ENCODE measurements around the gene KBTBD4.

KBTBD4 gene

DNA sequence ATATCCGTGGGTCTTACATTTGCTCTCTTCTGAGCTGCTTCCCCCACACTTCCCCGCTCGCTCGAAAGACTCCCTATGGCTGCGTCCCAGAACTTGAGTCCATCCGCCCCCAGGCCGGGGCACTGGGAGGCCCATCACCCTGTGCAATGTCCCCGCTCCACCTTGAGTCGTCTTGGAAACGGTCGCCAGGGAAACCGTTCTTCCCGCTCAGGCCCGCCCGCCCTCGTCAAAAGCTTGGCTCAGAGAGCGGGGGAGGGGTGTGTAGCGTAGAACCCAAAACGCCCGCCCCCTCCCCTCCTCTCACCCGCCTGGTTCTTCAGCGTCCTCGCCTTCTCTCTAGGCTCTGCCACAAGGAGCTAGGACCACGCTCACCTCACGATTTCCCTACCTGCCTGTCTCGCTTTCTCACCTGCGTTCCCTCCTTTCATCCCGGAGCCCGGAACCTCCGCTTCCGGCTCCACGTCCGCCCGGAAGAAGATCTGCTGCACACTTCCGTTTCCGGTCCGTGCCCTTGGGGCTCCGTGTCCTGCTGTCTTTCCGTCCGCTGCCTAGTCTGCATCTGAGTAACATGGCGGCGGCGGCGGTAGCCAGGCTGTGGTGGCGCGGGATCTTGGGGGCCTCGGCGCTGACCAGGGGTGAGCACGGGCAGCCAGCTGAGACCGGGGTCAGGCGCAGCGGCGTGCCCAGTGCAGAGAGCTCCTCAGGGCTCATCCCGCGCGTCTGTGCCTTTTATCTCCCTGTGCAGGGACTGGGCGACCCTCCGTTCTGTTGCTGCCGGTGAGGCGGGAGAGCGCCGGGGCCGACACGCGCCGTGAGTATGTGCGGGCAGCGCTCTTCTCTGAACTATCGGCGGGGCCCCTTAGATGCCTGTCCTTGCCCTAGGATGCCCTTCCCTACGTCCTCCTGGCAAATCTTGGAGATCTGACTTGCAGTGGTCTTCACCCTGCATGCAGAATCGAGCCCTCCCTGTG, at the start of gene KBTBD4, which contains the start of gene NDUFS3:
Gene KBTBD4 (minus strand): TSS at position 447 of the 971 bp plus-strand sequence. CDS start 19 bp downstream, at position 428.
Gene NDUFS3 (plus strand): TSS at position 551 of the 971 bp plus-strand sequence. CDS start 18 bp downstream, at position 569.
- peak within 1 kb of the TSS; percentile 66 for H3K4me3 ChIP-seq (ENCODE audit: low read length)
- peaks cover 23% of the 10 kb centered on the region for H3K4me1 ChIP-seq (ENCODE audit: insufficient read depth, low read length)
- no peaks in the 10 kb centered on the region for H3K9me3 ChIP-seq (ENCODE audit: low read length)
- H3K27me3 ChIP-seq (ENCODE audit: insufficient read depth, low read length): no peaks in the 10 kb centered on the region
- peak within 1 kb of the TSS; percentile 47 for H2AFZ ChIP-seq (ENCODE audit: low read depth, low read length)
- peaks cover 47% of the 10 kb centered on the region for H3K36me3 ChIP-seq (ENCODE audit: insufficient read depth, low read length)

DNA sequence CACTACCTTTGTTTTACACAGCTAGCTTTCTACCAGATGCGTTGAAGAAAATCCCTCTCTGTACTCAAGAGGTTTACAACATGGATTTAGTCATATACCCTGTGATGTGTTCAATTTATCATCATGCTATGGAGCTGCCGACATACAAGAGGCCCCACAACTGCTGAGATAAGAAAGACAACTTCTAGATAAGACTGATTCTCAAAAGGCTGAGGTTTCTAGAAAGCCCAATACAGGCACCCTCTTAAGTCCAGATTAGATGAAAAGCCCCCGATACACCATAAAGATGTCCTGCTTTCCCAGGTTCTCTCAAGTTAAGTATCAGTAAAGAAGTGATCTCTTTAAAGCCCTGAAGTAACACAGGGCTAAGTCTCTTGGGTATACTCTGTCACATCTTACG, 49.3 kb upstream of the KBTBD4 start:
- Histone ChIP-seq H3K4me3 (ENCODE audit: low read length) (no peak overlapping the region), H3K9me3 (ENCODE audit: low read length) (no peaks in the 10 kb centered on the region), H2AFZ (ENCODE audit: low read depth, low read length) (no peak overlapping the region), H3K27me3 (ENCODE audit: insufficient read depth, low read length) (no peaks in the 10 kb centered on the region), H3K4me1 (ENCODE audit: insufficient read depth, low read length) (no peaks in the 10 kb centered on the region), H3K36me3 (ENCODE audit: insufficient read depth, low read length) (peaks cover 73% of the 10 kb centered on the region)

DNA sequence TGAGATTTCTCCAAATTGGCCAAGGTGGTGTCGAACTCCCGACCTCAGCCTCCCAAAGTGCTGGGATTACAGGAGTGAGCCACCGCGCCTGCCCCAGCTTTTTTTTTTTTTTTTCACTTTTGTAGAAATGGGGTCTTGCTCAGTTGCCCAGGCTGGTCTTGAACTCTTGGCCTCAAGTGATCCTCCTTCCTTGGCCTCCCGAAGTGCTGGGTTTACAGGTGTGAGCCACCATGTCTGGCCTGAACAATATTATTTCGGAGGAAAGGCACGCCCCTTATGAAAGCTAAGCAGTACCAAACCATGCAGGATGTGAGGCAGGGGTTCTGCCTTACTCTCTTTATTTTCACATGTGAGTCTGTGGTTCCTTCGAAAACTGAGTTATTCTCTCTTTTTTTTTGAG, 47.5 kb upstream of the KBTBD4 start:
- H3K9me3 ChIP-seq (ENCODE audit: low read length): no peaks in the 10 kb centered on the region
- no peaks in the 10 kb centered on the region for H3K27me3 ChIP-seq (ENCODE audit: insufficient read depth, low read length)
- no peaks in the 10 kb centered on the region for H3K4me1 ChIP-seq (ENCODE audit: insufficient read depth, low read length)
- no peak overlapping the region for H2AFZ ChIP-seq (ENCODE audit: low read depth, low read length)
- peaks cover 80% of the 10 kb centered on the region for H3K36me3 ChIP-seq (ENCODE audit: insufficient read depth, low read length)
- no peak overlapping the region for H3K4me3 ChIP-seq (ENCODE audit: low read length)

DNA sequence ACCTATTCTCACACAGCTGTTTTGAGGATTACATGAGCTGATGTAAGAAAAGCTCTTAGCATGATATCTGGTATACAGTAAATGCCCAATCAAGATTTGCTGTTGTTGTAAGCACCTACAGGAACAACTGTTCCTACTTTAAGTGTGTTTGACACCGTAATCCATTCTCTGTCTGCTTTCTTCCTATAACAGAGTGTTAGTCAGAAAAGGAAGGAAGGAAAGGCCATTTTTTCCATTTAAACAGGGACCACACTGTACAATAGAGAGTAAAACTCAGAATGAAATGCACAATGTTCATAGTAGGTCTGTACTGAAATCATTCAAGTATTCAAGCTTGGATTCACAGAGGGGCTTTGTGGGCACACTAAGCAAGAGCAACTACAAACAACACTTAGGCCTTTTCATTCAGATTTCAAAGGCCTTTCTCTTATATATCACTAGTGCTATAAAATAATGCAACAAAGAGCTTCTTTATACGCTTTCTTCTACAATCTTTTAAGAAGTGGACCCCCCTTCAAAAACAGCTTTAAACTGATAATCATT, 42.1 kb upstream of the KBTBD4 start:
- Histone ChIP-seq H3K36me3 (ENCODE audit: insufficient read depth, low read length) (peaks cover 57% of the 10 kb centered on the region), H3K4me3 (ENCODE audit: low read length) (no peak overlapping the region), H3K27me3 (ENCODE audit: insufficient read depth, low read length) (no peaks in the 10 kb centered on the region), H3K4me1 (ENCODE audit: insufficient read depth, low read length) (no peaks in the 10 kb centered on the region), H3K9me3 (ENCODE audit: low read length) (no peaks in the 10 kb centered on the region), H2AFZ (ENCODE audit: low read depth, low read length) (no peak overlapping the region)

GRCh38 chr11:47617417-47617809, 38.6 kb upstream of the KBTBD4 start:
- Histone ChIP-seq H3K36me3 (ENCODE audit: insufficient read depth, low read length) (peaks cover 35% of the 10 kb centered on the region), H3K4me1 (ENCODE audit: insufficient read depth, low read length) (no peaks in the 10 kb centered on the region), H3K27me3 (ENCODE audit: insufficient read depth, low read length) (no peaks in the 10 kb centered on the region), H3K9me3 (ENCODE audit: low read length) (no peaks in the 10 kb centered on the region), H3K4me3 (ENCODE audit: low read length) (no peak overlapping the region), H2AFZ (ENCODE audit: low read depth, low read length) (no peak overlapping the region)

GRCh38 chr11:47616726-47617416, 38.1 kb upstream of the KBTBD4 start:
- Histone ChIP-seq H3K27me3 (ENCODE audit: insufficient read depth, low read length) (no peaks in the 10 kb centered on the region), H3K9me3 (ENCODE audit: low read length) (no peaks in the 10 kb centered on the region), H3K4me1 (ENCODE audit: insufficient read depth, low read length) (no peaks in the 10 kb centered on the region), H3K36me3 (ENCODE audit: insufficient read depth, low read length) (peaks cover 30% of the 10 kb centered on the region), H3K4me3 (ENCODE audit: low read length) (no peak overlapping the region), H2AFZ (ENCODE audit: low read depth, low read length) (no peak overlapping the region)

- H3K4me1 ChIP-seq (ENCODE audit: insufficient read depth, low read length): no peaks in the 10 kb centered on the region
- no peak overlapping the region for H3K4me3 ChIP-seq (ENCODE audit: low read length)
- no peaks in the 10 kb centered on the region for H3K27me3 ChIP-seq (ENCODE audit: insufficient read depth, low read length)
- H2AFZ ChIP-seq (ENCODE audit: low read depth, low read length): no peak overlapping the region
- H3K9me3 ChIP-seq (ENCODE audit: low read length): no peaks in the 10 kb centered on the region
- peaks cover 21% of the 10 kb centered on the region for H3K36me3 ChIP-seq (ENCODE audit: insufficient read depth, low read length)
Measured at GRCh38 chr11:47615249-47615648, 36.5 kb upstream of the KBTBD4 start.

DNA sequence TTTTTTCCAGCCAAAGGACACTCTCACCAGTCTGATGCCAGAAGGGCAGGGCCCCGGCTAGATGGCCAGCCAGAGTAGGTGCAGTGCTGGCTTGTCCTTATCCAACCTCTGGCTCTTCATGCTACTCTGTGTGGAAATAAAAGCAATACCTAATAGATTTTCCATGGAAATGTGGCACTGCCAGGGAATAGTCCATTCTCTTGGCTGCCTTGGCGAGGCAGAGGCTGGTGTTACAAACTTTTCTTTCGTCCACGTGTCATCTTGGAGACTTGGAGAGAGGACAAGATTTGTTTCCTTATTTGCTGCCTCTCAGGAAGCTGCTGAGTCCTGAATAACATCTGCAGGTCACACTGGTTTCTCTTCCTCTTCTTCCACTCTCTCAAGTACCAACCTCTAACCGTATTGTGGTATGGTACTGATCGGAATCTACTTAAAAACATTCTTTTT, 32.6 kb upstream of the KBTBD4 start:
- Histone ChIP-seq H3K4me1 (ENCODE audit: insufficient read depth, low read length) (no peaks in the 10 kb centered on the region), H2AFZ (ENCODE audit: low read depth, low read length) (no peak overlapping the region), H3K36me3 (ENCODE audit: insufficient read depth, low read length) (peaks cover 9% of the 10 kb centered on the region), H3K9me3 (ENCODE audit: low read length) (no peaks in the 10 kb centered on the region), H3K4me3 (ENCODE audit: low read length) (no peak overlapping the region), H3K27me3 (ENCODE audit: insufficient read depth, low read length) (no peaks in the 10 kb centered on the region)

GRCh38 chr11:47609675-47610074, 30.9 kb upstream of the KBTBD4 start:
- peaks cover 5% of the 10 kb centered on the region for H3K36me3 ChIP-seq (ENCODE audit: insufficient read depth, low read length)
- no peaks in the 10 kb centered on the region for H3K4me1 ChIP-seq (ENCODE audit: insufficient read depth, low read length)
- no peaks in the 10 kb centered on the region for H3K9me3 ChIP-seq (ENCODE audit: low read length)
- H2AFZ ChIP-seq (ENCODE audit: low read depth, low read length): no peak overlapping the region
- no peak overlapping the region for H3K4me3 ChIP-seq (ENCODE audit: low read length)
- no peaks in the 10 kb centered on the region for H3K27me3 ChIP-seq (ENCODE audit: insufficient read depth, low read length)

- Histone ChIP-seq H3K4me1 (ENCODE audit: insufficient read depth, low read length) (no peaks in the 10 kb centered on the region), H3K36me3 (ENCODE audit: insufficient read depth, low read length) (peaks cover 5% of the 10 kb centered on the region), H3K27me3 (ENCODE audit: insufficient read depth, low read length) (no peaks in the 10 kb centered on the region), H2AFZ (ENCODE audit: low read depth, low read length) (no peak overlapping the region), H3K4me3 (ENCODE audit: low read length) (no peak overlapping the region), H3K9me3 (ENCODE audit: low read length) (no peaks in the 10 kb centered on the region)
Measured at GRCh38 chr11:47607380-47607779, 28.6 kb upstream of the KBTBD4 start.

- no peaks in the 10 kb centered on the region for H3K4me1 ChIP-seq (ENCODE audit: insufficient read depth, low read length)
- peaks cover 5% of the 10 kb centered on the region for H3K36me3 ChIP-seq (ENCODE audit: insufficient read depth, low read length)
- H3K4me3 ChIP-seq (ENCODE audit: low read length): no peak overlapping the region
- no peaks in the 10 kb centered on the region for H3K9me3 ChIP-seq (ENCODE audit: low read length)
- H3K27me3 ChIP-seq (ENCODE audit: insufficient read depth, low read length): no peaks in the 10 kb centered on the region
- no peak overlapping the region for H2AFZ ChIP-seq (ENCODE audit: low read depth, low read length)
Measured at GRCh38 chr11:47606731-47607130, 28.0 kb upstream of the KBTBD4 start.

DNA sequence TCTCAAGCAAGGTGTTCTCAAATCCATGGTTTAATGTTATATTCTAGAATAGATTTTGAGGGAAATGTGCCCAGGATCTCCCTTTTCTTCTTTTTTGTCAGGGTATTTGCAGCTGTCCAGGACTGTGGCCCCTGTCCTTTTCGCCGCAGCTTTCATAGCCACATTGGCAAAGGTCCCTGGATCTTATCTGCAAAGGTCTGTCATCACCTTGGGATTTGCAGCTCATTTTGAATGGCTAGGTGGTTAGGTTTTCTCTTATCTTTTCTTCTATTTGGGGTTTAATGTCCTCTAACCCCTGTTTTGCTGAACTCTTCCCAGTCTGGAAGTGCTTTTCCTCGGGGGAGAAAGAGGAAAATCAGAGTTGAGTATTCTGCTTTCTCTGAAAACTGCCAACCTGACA, 27.2 kb upstream of the KBTBD4 start:
- Histone ChIP-seq H3K27me3 (ENCODE audit: insufficient read depth, low read length) (no peaks in the 10 kb centered on the region), H2AFZ (ENCODE audit: low read depth, low read length) (no peak overlapping the region), H3K4me3 (ENCODE audit: low read length) (no peak overlapping the region), H3K4me1 (ENCODE audit: insufficient read depth, low read length) (no peaks in the 10 kb centered on the region), H3K9me3 (ENCODE audit: low read length) (no peaks in the 10 kb centered on the region), H3K36me3 (ENCODE audit: insufficient read depth, low read length) (no peaks in the 10 kb centered on the region)

GRCh38 chr11:47603295-47603694, 24.5 kb upstream of the KBTBD4 start:
- H3K9me3 ChIP-seq (ENCODE audit: low read length): no peaks in the 10 kb centered on the region
- no peak overlapping the region for H2AFZ ChIP-seq (ENCODE audit: low read depth, low read length)
- H3K4me3 ChIP-seq (ENCODE audit: low read length): no peak overlapping the region

More at GRCh38 chr11:47603295-47603694, 24.5 kb upstream of the KBTBD4 start:
- no peaks in the 10 kb centered on the region for H3K27me3 ChIP-seq (ENCODE audit: insufficient read depth, low read length)
- peaks cover 6% of the 10 kb centered on the region for H3K4me1 ChIP-seq (ENCODE audit: insufficient read depth, low read length)
- no peaks in the 10 kb centered on the region for H3K36me3 ChIP-seq (ENCODE audit: insufficient read depth, low read length)

Measured in neuron (in vitro differentiated cells).